ENCODE data around the gene MVB12B.

- no peak for TF ChIP-seq CTCF (IDR thresholded peaks at IDR 0.05; ENCODE audit: insufficient read depth, low read depth, low read length)
- TF ChIP-seq EZH2 (IDR thresholded peaks at IDR 0.05; ENCODE audit: insufficient read depth, low read length), result no peak
Observed at GRCh38 chr9:126468141-126468825, 141.7 kb downstream of the MVB12B start.

All from astrocyte (in vitro differentiated cells and primary cell).